ENCODE data around the gene SHKBP1.

- TF ChIP-seq CTCF (IDR thresholded peaks at IDR 0.05; ENCODE audit: low read depth, low read length, poor library complexity, severe bottlenecking) (no peak), EZH2phosphoT487 (IDR thresholded peaks at IDR 0.05; ENCODE audit: borderline replicate concordance, low read length) (no peak)
Measured at GRCh38 chr19:40619333-40620160, 42.9 kb downstream of the SHKBP1 start.

All from DOHH2 (cell line).